Stimulated activated memory B cell treated with anti-CD40 and anti-IgM and Interleukin-4, amounts not matched to agents 10 μg/mL and 1 μg/mL and 100 μg/mL, for 72 hours (primary cell): Measurements from ENCODE around the gene NUDC.

Experiments
- ATAC-seq: fragments of 150-1000 bp; cut with Tn5 transposase; 2 replicates; pipeline ENCODE4 v1.10.0; 2021
- H3K27ac Mint-ChIP-seq: one replicate; pipeline ENCODE4 v1.8.0; 2022; ENCODE audit warnings: mild to moderate bottlenecking, mixed read lengths
- H3K27me3 Mint-ChIP-seq: one replicate; pipeline ENCODE4 v1.8.0; 2022; ENCODE audit warnings: mixed read lengths
- H3K36me3 Mint-ChIP-seq: one replicate; pipeline ENCODE4 v1.8.0; 2022; ENCODE audit warnings: mixed read lengths
- H3K4me1 Mint-ChIP-seq: one replicate; pipeline ENCODE4 v1.8.0; 2022; ENCODE audit warnings: mixed read lengths
- H3K4me3 Mint-ChIP-seq: one replicate; pipeline ENCODE4 v1.8.0; 2022; ENCODE audit warnings: mild to moderate bottlenecking, moderate library complexity, mixed read lengths
- H3K9me3 Mint-ChIP-seq: one replicate; pipeline ENCODE4 v1.8.0; 2022; ENCODE audit warnings: mixed read lengths

NUDC gene

DNA sequence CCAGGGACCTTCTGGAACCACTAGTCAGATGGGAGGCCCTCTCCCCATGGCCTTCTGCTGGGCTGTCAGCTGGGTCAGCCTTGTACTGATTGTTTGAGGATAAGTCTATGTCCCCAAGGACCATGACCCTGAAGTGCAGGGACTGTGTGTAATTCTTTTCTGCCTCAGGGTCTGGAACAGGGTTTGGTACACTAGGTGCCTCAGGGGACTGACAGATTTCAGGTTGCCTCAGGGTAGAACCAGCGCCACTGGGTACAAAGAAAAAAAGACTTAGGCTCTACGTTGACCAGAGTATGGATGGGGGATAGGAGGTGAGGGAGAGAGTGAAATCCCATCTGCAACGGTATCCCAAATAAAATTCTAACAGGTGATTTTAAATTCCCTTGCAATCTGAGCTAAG lies 35.8 kb downstream of the NUDC start:
- H3K27ac Mint-ChIP-seq, result no peak overlapping the region
- peaks cover 8% of the 10 kb centered on the region for H3K9me3 Mint-ChIP-seq
- H3K4me3 Mint-ChIP-seq, result no peak overlapping the region
- H3K36me3 Mint-ChIP-seq, result peaks cover 13% of the 10 kb centered on the region
- H3K4me1 Mint-ChIP-seq, result peaks cover 7% of the 10 kb centered on the region
- H3K27me3 Mint-ChIP-seq, result no peaks in the 10 kb centered on the region
- no peak for ATAC-seq

DNA sequence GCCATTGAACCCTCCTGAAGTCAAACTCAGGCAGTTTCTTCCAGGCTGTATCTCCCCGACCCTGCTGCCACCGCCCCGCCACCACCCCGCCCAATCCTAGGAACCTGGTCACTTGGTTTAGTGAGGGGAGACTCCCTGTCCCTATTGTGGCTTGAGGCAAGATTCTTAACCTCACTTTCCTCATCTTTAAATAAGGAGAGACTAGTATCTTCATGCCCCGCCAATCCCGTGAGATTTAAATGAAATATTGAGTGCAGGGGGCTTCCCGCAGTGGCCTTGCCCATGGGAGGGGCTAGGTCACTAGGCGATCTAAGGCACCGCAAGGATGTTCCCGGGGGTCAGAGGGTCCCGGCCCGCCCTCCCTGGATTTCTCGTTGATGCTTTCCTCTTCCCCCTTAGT lies 37.7 kb downstream of the NUDC start:
- Mint-ChIP-seq H3K4me3 (peak overlapping the region; percentile 34), H3K36me3 (peaks cover 13% of the 10 kb centered on the region), H3K27ac (no peak overlapping the region), H3K27me3 (peaks cover 9% of the 10 kb centered on the region), H3K4me1 (peaks cover 7% of the 10 kb centered on the region), H3K9me3 (peaks cover 8% of the 10 kb centered on the region)
- ATAC-seq, result no peak

DNA sequence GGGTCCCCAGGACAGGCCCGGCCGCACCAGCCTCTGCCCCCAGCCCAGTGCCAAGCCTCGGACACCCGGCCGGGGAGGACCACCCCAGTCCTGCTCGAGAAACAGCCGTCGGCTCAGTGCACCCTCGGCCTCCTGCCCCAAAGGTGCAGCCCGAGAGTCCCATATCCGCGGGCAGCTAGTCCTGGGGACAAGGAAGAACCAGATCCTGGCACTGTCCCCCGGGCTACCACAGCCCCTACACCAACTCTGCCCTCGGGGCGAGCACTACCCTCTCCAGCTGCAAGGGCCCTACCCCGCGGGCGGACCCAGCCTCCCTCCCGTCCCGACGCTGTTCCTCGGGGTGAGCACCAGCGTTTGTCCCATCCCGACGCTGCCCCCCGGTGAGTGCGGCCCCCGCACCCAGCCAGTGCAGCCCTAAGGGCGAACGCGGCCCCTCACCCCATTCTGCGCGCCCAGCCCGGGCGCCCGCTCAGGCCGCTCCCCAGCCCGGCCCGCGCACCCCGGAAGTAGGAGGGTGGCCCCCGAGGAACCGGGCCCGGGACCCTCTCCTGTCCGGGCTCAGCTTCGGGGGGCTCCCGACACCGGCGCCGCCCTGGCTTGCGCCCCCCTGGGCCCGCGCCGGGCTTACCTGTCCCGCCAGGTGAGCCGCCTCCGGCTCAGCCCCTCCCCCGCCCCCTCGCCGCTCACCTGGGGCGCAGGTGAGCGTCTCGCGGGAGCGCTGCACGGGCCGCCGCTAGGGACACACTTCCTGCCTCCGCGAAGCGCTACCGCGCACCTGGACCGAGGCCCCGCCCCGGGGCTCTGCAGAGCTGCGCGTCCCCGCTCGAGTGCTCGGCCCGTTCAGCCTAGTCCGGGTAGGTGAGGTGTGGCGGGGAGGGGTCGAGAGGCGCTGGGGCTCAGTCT lies 38.4 kb downstream of the NUDC start, which contains the start of gene KDF1:
TSS of gene KDF1 (minus strand) at position 747 of the 903 bp plus-strand sequence. CDS start 8,088 bp downstream, outside the sequence.
- peak; percentile 89 for ATAC-seq
- Mint-ChIP-seq H3K27ac (peak within 1 kb of the TSS; percentile 79), H3K4me3 (peak within 1 kb of the TSS; percentile 73), H3K27me3 (peaks cover 16% of the 10 kb centered on the region), H3K4me1 (peaks cover 7% of the 10 kb centered on the region), H3K9me3 (peaks cover 8% of the 10 kb centered on the region), H3K36me3 (peaks cover 13% of the 10 kb centered on the region)

DNA sequence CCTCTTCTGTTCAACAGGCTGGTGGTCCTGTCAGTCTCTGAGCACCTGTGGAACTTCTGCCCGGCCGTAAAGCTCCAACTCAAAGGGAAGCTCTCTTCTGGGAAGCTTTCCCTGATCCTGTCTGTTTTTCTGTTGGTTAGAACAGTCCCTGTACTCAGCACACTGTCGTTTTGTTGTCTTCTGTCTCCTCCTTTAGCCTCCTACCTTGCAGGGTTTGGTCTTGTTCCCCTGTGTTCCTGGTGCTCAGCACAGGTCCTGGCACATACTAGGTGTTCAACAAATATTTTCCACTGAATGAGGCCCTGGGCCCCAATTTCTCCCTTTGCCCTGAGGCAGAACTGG lies 39.1 kb downstream of the NUDC start:
- Mint-ChIP-seq H3K27ac (peak overlapping the region; percentile 79), H3K27me3 (peaks cover 17% of the 10 kb centered on the region)

DNA sequence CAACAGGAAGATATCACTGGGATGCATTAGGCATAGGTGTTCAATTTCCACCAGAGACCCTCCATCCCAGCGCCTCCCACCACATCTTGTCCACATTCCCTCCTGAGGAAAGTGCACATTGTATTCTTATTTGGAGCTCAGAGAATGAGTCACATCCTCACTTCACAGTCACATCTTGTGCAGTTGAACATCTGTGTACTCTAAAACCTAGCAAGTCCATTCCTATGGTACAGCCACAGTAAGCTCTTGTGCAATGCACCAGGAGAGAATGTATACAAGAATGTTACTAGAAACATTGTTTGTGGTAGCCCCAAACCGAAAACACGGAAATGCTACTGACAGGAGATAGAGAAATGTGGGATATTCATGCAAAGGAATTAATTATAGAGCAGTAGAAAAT lies 40.3 kb downstream of the NUDC start:
- Mint-ChIP-seq H3K27me3 (peaks cover 17% of the 10 kb centered on the region), H3K27ac (no peak overlapping the region), H3K4me3 (no peak overlapping the region), H3K36me3 (no peaks in the 10 kb centered on the region), H3K4me1 (peaks cover 7% of the 10 kb centered on the region), H3K9me3 (no peaks in the 10 kb centered on the region)
- no peak for ATAC-seq

More for the DNA sequence above, 39.1 kb downstream of the NUDC start:
- H3K4me1 Mint-ChIP-seq, result peaks cover 7% of the 10 kb centered on the region
- ATAC-seq, result no peak
- peaks cover 11% of the 10 kb centered on the region for H3K36me3 Mint-ChIP-seq
- peak overlapping the region; percentile 73 for H3K4me3 Mint-ChIP-seq
- peaks cover 8% of the 10 kb centered on the region for H3K9me3 Mint-ChIP-seq

DNA sequence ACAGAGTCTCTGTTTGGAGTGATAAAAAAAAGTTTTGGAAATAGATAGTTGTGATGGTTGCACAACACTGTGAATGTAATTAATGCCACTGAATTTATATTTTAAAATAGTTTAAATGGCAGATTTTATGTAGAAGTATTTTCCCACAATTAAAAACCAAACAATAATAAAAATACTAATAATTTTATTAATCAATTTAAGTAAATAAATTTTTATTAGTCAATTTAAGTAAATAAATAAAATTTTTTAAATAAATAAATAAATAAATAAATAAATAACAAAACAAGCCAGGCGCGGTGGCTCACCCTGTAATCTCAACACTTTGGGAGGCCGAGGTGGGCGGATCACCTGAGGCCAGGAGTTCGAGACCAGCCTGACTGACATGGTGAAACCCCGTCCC lies 43.7 kb downstream of the NUDC start:
- Mint-ChIP-seq H3K36me3 (no peaks in the 10 kb centered on the region), H3K4me3 (no peak overlapping the region), H3K27ac (no peak overlapping the region), H3K4me1 (peaks cover 7% of the 10 kb centered on the region), H3K9me3 (no peaks in the 10 kb centered on the region), H3K27me3 (peaks cover 30% of the 10 kb centered on the region)
- no peak for ATAC-seq

DNA sequence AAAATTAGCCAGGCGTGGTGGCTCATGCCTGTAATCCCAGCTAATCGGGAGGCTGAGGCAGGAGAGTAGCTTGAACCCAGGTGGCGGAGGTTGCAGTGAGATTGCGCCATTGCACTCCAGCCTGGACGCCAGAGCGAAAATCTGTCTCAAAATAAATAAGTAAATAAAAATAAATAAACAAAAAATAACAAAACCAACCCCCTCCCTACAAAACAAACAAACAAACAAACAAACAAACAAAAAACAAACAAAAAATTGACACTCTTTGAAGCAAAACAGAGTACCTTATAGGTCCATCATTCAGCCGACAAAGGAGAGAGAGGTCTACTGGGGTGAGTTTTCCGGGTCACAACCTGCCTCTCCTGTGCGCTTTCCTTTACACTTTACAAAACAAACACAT lies 44.1 kb downstream of the NUDC start:
- H3K4me1 Mint-ChIP-seq, result peaks cover 4% of the 10 kb centered on the region
- H3K27ac Mint-ChIP-seq, result no peak overlapping the region
- no peak overlapping the region for H3K4me3 Mint-ChIP-seq
- H3K36me3 Mint-ChIP-seq, result no peaks in the 10 kb centered on the region
- ATAC-seq, result no peak
- peaks cover 34% of the 10 kb centered on the region for H3K27me3 Mint-ChIP-seq
- no peaks in the 10 kb centered on the region for H3K9me3 Mint-ChIP-seq

DNA sequence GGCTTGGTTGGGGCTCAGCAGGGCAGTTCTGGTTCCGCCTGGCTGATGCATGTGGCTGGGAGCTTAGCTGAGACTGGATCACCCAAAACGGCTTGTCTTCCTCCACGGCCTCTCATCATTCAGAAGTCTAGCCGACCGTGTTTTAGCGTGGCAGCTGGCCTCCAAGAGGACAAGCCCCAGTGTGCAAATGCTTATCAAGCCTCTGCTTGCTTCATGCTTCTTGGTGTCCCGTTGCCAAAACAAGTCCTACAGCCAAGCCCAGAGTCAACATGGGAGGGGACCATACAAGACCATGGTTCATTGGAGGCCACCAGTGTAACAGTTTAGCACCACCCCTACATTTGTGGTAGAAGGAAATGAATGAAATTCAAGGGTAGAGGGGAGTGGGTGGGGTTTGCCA lies 49.3 kb downstream of the NUDC start:
- Mint-ChIP-seq H3K9me3 (no peaks in the 10 kb centered on the region), H3K4me1 (no peaks in the 10 kb centered on the region), H3K27ac (no peak overlapping the region), H3K4me3 (no peak overlapping the region), H3K36me3 (no peaks in the 10 kb centered on the region), H3K27me3 (peaks cover 39% of the 10 kb centered on the region)
- no peak for ATAC-seq

DNA sequence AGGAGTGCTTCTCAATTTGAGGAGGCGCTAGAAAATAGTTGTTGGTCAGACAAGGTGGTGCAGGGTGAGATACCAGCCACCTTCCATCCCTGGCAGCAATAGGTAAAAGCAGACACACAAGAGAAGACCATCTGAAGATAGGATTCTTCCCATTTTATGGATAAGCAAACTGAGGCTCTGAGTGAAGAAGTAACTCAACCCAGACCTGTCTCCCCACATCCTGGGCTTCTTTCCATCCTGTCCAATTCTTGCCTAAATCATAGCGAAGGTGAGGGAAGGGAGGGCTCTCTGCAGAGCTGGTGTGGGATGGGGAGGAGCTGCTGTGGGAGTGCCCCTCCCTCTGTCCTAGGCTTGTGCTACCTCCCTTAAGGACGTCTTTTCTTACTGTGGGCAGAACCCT lies 50.0 kb downstream of the NUDC start:
- no peak for ATAC-seq
- H3K27me3 Mint-ChIP-seq, result peaks cover 39% of the 10 kb centered on the region
- no peaks in the 10 kb centered on the region for H3K4me1 Mint-ChIP-seq
- no peak overlapping the region for H3K27ac Mint-ChIP-seq
- H3K4me3 Mint-ChIP-seq, result no peak overlapping the region
- no peaks in the 10 kb centered on the region for H3K36me3 Mint-ChIP-seq
- H3K9me3 Mint-ChIP-seq, result no peaks in the 10 kb centered on the region

DNA sequence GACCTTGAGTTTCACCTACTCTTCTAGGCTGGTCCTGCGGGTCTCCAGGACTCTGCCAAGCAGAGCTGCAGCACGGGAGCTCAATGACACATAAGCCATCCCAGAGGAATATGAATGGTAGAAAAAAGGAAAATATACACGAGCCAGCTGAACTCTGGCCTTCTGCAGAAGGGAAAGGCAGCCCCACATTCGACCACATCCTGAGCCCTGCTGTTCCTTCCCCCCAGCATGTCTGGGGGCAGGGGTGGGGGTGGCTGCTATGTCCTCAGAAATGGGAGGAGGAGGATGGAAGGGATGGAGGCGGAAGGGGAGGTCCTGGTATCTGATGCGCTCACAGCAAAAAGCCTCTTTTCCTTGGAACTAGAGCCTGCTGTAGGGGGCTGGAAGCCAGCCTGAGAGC lies 50.8 kb downstream of the NUDC start:
- Mint-ChIP-seq H3K9me3 (no peaks in the 10 kb centered on the region), H3K27ac (no peak overlapping the region), H3K4me3 (no peak overlapping the region), H3K27me3 (peaks cover 39% of the 10 kb centered on the region), H3K4me1 (no peaks in the 10 kb centered on the region), H3K36me3 (no peaks in the 10 kb centered on the region)
- ATAC-seq, result no peak

DNA sequence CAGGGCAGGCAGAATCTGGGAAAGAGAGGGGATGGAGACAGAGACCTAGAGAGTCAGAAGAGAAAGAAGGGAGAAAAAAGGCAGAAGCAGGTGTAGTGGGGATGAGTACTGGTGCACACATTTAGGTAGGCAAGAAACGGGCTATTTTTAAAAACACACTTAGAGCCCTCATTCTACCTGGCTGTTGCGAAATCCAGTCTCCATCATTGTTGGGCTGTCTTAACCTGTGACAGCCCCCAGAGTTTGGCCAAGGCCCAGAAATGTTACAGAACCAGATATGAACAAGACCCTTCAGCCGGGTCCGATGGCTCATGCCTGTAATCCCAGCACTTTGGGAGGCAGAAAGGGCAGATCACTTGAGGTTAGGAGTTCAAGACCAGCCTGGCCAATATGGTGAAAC lies 51.3 kb downstream of the NUDC start:
- Mint-ChIP-seq H3K27ac (no peak overlapping the region), H3K36me3 (no peaks in the 10 kb centered on the region)

DNA sequence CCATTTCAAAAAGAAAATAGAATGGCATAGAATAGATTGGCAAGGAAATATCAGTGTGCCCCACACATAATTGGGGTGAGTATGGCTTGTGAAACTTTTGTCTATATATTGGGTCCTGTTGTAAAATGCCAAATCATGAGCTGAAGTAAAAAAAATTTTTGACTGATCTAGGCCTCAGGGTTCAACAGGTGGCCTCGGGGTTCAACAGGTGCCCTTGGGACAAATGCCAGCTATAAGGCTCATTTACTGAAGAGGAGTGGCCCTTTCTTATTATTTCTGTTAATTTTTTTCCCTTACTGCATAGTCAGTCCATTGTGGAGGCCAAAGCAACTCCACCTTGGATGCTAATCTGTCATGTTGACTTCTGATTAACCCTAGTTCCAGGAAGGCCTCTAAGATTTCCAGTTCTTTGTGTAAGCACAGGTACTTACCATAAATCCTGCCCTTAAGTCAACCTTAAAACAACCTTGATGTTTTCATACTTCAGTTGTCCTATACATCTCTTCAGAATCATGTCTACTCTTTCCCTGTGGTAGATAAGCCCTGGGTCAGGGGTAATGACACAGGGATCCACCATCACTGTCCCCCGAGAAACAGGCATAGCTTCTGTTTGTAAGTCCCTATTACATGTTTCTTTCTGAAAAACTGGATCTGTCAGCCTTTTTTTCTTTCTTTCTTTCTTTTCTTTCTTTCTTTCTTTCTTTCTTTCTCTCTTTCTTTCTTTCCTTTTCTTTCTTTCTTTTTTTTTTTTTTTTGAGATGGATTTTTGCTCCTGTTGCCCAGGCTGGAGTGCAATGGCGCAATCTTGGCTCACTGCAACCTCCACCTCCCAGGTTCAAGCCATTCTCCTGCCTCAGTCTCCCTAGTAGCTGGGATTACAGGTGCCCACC lies 55.3 kb downstream of the NUDC start:
- ATAC-seq, result no peak
- Mint-ChIP-seq H3K4me1 (no peaks in the 10 kb centered on the region), H3K4me3 (no peak overlapping the region), H3K27me3 (peaks cover 23% of the 10 kb centered on the region), H3K27ac (no peak overlapping the region), H3K9me3 (no peaks in the 10 kb centered on the region), H3K36me3 (no peaks in the 10 kb centered on the region)

More for the DNA sequence above, 51.3 kb downstream of the NUDC start:
- Mint-ChIP-seq H3K9me3 (no peaks in the 10 kb centered on the region), H3K4me3 (no peak overlapping the region), H3K27me3 (peaks cover 39% of the 10 kb centered on the region), H3K4me1 (no peaks in the 10 kb centered on the region)
- no peak for ATAC-seq

DNA sequence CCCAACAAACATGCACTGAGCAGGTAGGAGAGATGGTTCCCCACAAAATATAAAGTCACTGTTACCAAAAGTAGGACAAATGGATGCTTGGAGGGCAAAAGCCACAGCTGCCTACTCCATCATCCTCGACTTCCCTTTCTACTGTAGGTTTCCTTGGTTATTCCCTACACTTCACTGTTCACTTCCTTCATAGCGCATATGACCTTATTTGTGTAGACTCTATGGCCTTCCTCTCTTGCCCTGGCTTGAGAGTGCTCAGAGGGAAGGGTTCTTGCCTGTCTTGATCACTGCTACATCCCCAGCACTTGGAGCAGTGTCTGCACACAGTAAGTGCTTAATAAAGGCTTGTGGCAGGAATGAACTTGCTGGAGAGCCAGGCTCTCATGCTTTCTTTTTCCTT lies 57.4 kb downstream of the NUDC start:
- Mint-ChIP-seq H3K27me3 (peaks cover 22% of the 10 kb centered on the region), H3K4me1 (no peaks in the 10 kb centered on the region), H3K9me3 (no peaks in the 10 kb centered on the region), H3K4me3 (no peak overlapping the region), H3K36me3 (no peaks in the 10 kb centered on the region), H3K27ac (no peak overlapping the region)
- ATAC-seq, result no peak

DNA sequence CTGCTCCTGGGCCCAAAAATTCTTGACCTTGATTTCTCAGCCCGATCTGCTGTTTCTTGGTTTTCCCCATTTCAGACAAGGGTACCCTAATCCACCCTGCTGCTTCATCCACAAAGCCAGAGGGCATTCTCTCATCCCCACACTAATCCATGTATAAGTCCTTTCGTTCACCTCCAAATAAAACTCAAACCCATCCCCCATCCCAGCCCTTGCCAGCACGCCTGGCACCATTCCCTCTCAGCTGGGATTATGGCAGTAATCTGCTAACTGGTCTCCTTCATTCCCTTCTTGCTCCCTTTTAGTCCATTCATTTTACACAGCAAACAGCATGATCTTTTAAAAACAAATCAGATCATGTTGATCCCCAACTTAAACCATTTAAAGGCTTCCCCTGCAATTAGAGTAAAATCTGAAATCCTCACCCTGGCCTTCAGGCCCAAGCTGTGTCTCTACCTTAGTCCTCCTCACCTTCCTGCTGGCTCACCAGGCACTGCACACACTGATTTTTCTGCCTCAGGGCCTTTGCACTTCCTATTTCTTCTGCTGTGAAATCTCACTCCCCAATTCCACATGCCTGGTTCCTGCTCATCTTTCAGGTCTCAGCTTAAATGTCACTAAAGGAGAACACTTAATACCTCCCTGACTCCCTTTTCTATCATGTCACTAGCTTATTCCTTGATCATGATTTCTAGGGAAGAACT lies 59.8 kb downstream of the NUDC start:
- H3K27ac Mint-ChIP-seq, result no peak overlapping the region
- H3K4me3 Mint-ChIP-seq, result no peak overlapping the region
- H3K9me3 Mint-ChIP-seq, result no peaks in the 10 kb centered on the region
- H3K27me3 Mint-ChIP-seq, result peaks cover 25% of the 10 kb centered on the region
- no peak for ATAC-seq
- H3K36me3 Mint-ChIP-seq, result no peaks in the 10 kb centered on the region
- H3K4me1 Mint-ChIP-seq, result no peaks in the 10 kb centered on the region

DNA sequence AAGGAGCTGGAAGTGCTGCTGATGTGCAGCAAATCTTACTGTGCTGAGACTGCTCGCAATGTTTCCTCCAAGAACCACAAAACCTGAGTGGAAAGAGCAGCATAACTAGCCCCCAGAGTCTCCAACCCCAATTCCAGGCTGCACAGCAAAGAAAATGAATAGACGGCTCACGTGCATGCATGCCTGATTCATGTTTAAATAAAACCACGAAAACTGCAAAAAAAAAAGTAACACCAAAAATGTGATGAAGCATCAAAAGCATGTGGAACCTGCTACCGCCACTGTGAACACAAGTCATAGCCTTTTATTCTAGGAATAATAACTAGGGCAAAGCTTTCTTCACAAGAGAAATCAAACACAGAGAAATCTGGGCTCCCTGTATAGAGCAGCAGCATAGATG lies 62.3 kb downstream of the NUDC start:
- no peak for ATAC-seq
- Mint-ChIP-seq H3K27me3 (peaks cover 25% of the 10 kb centered on the region), H3K4me3 (no peak overlapping the region), H3K36me3 (no peaks in the 10 kb centered on the region), H3K27ac (no peak overlapping the region), H3K4me1 (no peaks in the 10 kb centered on the region), H3K9me3 (no peaks in the 10 kb centered on the region)
